ENCODE data around the gene RAB44. TPM values are rescaled to one million over a fixed set of nuclear protein-coding genes. Genes with fewer than 3 reads are reported as not detected.
A peak's percentile ranks its signal among the peaks of the same experiment; 100 is the strongest.

RAB44 gene
- total RNA-seq, 1 experiment from 2014 or later: not detected

GRCh38 chr6:36755435-36756348 is 58.1 kb downstream of the RAB44 start:
- POLR2A ChIA-PET (ENCODE audit: unreplicated experiment): no interaction called here
- Histone ChIP-seq H3K4me2 (peak overlapping the region; percentile 40; the same call in 1 of the 2 replicates), H3K9me3 (ENCODE audit: insufficient read depth, low read depth) (no peaks in the 10 kb centered on the region), H3K27me3 (ENCODE audit: insufficient read depth, low read depth) (no peaks in the 10 kb centered on the region), H2AFZ (no peak overlapping the region), H3F3A (ENCODE audit: insufficient read depth, low read depth) (peaks cover 30% of the 10 kb centered on the region; the same call in 1 of the 2 replicates), H3K27ac (no peak overlapping the region), H3K36me3 (ENCODE audit: low read depth) (no peaks in the 10 kb centered on the region), H3K9me2 (ENCODE audit: insufficient read depth) (no peaks in the 10 kb centered on the region), H4K20me1 (ENCODE audit: insufficient read depth) (no peaks in the 10 kb centered on the region), H3K4me3 (no peak overlapping the region), H3K4me1 (replicated peaks; ENCODE audit: insufficient read depth) (peaks cover 57% of the 10 kb centered on the region), H3K79me2 (ENCODE audit: low read depth) (no peaks in the 10 kb centered on the region)
- intact Hi-C loops (cut with micrococcal nuclease; ENCODE audit: unreplicated experiment): loop anchor here (5.0 kb wide), 1 partner anchor 333 kb away; no protein-coding TSS in a partner anchor
- DNase-seq: peak in 1 of 2 experiments; percentile 77
- TF ChIP-seq CTCF (conservative IDR thresholded peaks at IDR 0.05) (no peak), EZH2 (IDR thresholded peaks at IDR 0.05; ENCODE audit: low read depth) (no peak)
- BruUV-seq (replicated peaks): no TSS peak
- CTCF ChIA-PET: interaction anchor here (0.6 kb wide), 1 partner anchor 141 kb away, joined by 3 read pairs; no protein-coding TSS in a partner anchor

GRCh38 chr6:36756786-36757185 is 59.2 kb downstream of the RAB44 start:
- peaks cover 46% of the 10 kb centered on the region for H3K4me1 ChIP-seq (replicated peaks; ENCODE audit: insufficient read depth)
- no peaks in the 10 kb centered on the region for H4K20me1 ChIP-seq (ENCODE audit: insufficient read depth)
- H3K4me2 ChIP-seq: no peak overlapping the region
- no peaks in the 10 kb centered on the region for H3K36me3 ChIP-seq (ENCODE audit: low read depth)
- ChIA-PET POLR2A (ENCODE audit: unreplicated experiment) (no interaction called here), CTCF (no interaction called here)
- intact Hi-C loops (cut with micrococcal nuclease; ENCODE audit: unreplicated experiment): loop anchor here (5.0 kb wide), 1 partner anchor 334 kb away; no protein-coding TSS in a partner anchor
- TF ChIP-seq EZH2 (IDR thresholded peaks at IDR 0.05; ENCODE audit: low read depth): no peak
- TF ChIP-seq CTCF (conservative IDR thresholded peaks at IDR 0.05): no peak
- H3K9me2 ChIP-seq (ENCODE audit: insufficient read depth): no peaks in the 10 kb centered on the region
- no peaks in the 10 kb centered on the region for H3K27me3 ChIP-seq (ENCODE audit: insufficient read depth, low read depth)
- no peaks in the 10 kb centered on the region for H3K9me3 ChIP-seq (ENCODE audit: insufficient read depth, low read depth)
- H3K4me3 ChIP-seq: no peak overlapping the region
- no peak overlapping the region for H2AFZ ChIP-seq
- BruUV-seq (replicated peaks): no TSS peak
- no peaks in the 10 kb centered on the region for H3K79me2 ChIP-seq (ENCODE audit: low read depth)
- H3F3A ChIP-seq (ENCODE audit: insufficient read depth, low read depth): peaks cover 20% of the 10 kb centered on the region; the same call in 1 of the 2 replicates
- DNase-seq: no peak
- no peak overlapping the region for H3K27ac ChIP-seq

DNA sequence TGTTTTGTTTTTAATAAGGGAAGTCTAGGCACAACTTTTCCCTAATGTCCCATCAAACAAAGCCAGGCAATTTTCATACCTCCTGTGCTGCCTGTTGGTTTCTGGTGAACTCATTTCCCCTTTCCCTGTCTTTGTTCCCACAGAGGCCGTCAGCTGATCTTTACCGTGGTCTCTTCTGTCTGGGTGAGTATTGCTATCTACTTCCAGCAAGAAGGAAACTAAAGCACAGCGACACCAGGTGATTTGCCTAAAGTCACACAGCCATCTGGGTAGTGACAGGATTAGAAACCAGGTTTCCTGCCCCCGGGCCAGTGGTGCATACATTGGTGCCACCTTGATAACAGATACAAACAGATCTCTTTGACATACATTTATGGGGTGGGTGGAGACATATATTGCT is 59.6 kb downstream of the RAB44 start:
- BruUV-seq (replicated peaks): no TSS peak
- H3K9me2 ChIP-seq (ENCODE audit: insufficient read depth): no peaks in the 10 kb centered on the region
- peaks cover 42% of the 10 kb centered on the region for H3K4me1 ChIP-seq (replicated peaks; ENCODE audit: insufficient read depth)
- CTCF ChIA-PET: no interaction called here
- no peaks in the 10 kb centered on the region for H3K27me3 ChIP-seq (ENCODE audit: insufficient read depth, low read depth)
- no peak overlapping the region for H2AFZ ChIP-seq
- H3F3A ChIP-seq (ENCODE audit: insufficient read depth, low read depth): peaks cover 16% of the 10 kb centered on the region; the same call in 1 of the 2 replicates
- no peaks in the 10 kb centered on the region for H4K20me1 ChIP-seq (ENCODE audit: insufficient read depth)
- intact Hi-C loops (cut with micrococcal nuclease; ENCODE audit: unreplicated experiment): loop anchor here (5.0 kb wide), 1 partner anchor 335 kb away; no protein-coding TSS in a partner anchor
- no peaks in the 10 kb centered on the region for H3K36me3 ChIP-seq (ENCODE audit: low read depth)
- TF ChIP-seq EZH2 (IDR thresholded peaks at IDR 0.05; ENCODE audit: low read depth): no peak
- no peak for TF ChIP-seq CTCF (conservative IDR thresholded peaks at IDR 0.05)
- no peak for DNase-seq
- H3K4me2 ChIP-seq: no peak overlapping the region
- no peak overlapping the region for H3K4me3 ChIP-seq
- no peaks in the 10 kb centered on the region for H3K9me3 ChIP-seq (ENCODE audit: insufficient read depth, low read depth)
- H3K79me2 ChIP-seq (ENCODE audit: low read depth): no peaks in the 10 kb centered on the region
- H3K27ac ChIP-seq: no peak overlapping the region
- POLR2A ChIA-PET (ENCODE audit: unreplicated experiment): no interaction called here

Measured in PC-9 (cell line).